Sigmoid colon (tissue), 4 donors: ENCODE results near the gene OR6S1.

Source experiments
- CTCF ChIP-seq, 4 experiments: fragments of 450-650 bp in 3 of 4; fragments of 200-600 bp in 1 of 4; IDR thresholded peaks; one replicate each; pipeline ENCODE4 v1.5.1; 2016 to 2019; ENCODE audit warnings: antibody characterized with exemption in 4 of 4, mild to moderate bottlenecking in 3 of 4, moderate library complexity in 2 of 4
- POLR2AphosphoS5 ChIP-seq, 4 donors: sonication (generic); formaldehyde crosslinking; IDR thresholded peaks; one replicate each; pipeline ENCODE4 v1.6.1; 2017; ENCODE audit warnings: antibody characterized with exemption in 4 of 4

- TF ChIP-seq CTCF (IDR thresholded peaks at IDR 0.05) = no peak
- TF ChIP-seq POLR2AphosphoS5 (IDR thresholded peaks at IDR 0.05) = no peak
These were observed 11.8 kb upstream of the OR6S1 start for GRCh38 chr14:20652996-20653975.
